Astrocyte of the cerebellum (primary cell): ENCODE measurements around the gene STPG2.

ENCODE experiments used
- DNase-seq: peaks from one replicate; pipeline ENCODE4 v3.0.0-alpha.2; 2011; ENCODE audit warnings: low read depth
- H3K4me3 ChIP-seq: 2 replicates; pipeline ENCODE4 v1.5.1; 2011; ENCODE audit warnings: mild to moderate bottlenecking, low read depth, low read length, moderate library complexity
- CTCF ChIP-seq: IDR thresholded peaks from 2 replicates; pipeline ENCODE4 v1.5.1; 2012; ENCODE audit warnings: low read length, low read depth, moderate library complexity, mild to moderate bottlenecking; ENCODE audit errors: missing control alignments
- in situ Hi-C: cut with HindIII; loops from 2 replicates; pipeline ENCODE4 v1.10.0; 2017; ENCODE audit warnings: low sequenced_read_pairs

Gene STPG2

DNA sequence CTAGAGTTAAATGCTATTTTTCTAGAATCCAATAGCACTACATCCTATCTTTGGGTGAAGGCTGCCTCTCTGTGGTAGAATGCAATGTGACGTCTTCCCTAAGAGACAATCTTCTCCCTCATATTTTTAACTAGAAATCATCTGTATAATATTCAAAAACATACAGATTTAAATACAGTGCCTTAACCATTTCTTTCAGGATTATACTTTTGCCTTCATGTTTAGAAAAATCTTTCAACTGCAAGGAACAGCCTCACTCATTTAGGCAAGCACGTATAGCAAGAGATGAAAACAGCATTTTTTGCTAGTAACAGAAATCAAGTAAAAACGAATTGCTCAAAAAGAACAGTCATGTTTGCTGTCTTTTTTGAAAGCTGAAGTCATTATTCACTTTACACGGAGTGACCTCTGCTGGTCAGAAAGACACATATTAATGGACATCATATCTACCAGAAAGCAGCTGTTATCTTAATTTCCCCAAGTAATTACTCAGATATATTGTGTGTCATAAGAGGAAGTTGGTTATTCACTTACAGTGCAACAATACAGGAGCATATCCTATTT, 422.3 kb downstream of the STPG2 start:
- in situ Hi-C loops: no loop called here
- DNase-seq: no peak
- no peak overlapping the region for H3K4me3 ChIP-seq
- peak; percentile 10 for TF ChIP-seq CTCF

GRCh38 chr4:97691111-97691605, 452.1 kb downstream of the STPG2 start:
- TF ChIP-seq CTCF: no peak
- no peak for DNase-seq
- in situ Hi-C loops: no loop called here
- no peak overlapping the region for H3K4me3 ChIP-seq

- no peak overlapping the region for H3K4me3 ChIP-seq
- in situ Hi-C loops: no loop called here
- no peak for DNase-seq
- no peak for TF ChIP-seq CTCF
Observed at GRCh38 chr4:97670703-97671269, 472.5 kb downstream of the STPG2 start.

- no peak overlapping the region for H3K4me3 ChIP-seq
- TF ChIP-seq CTCF: no peak
- in situ Hi-C loops: no loop called here
- DNase-seq: no peak
Observed at GRCh38 chr4:97665553-97665952, 477.7 kb downstream of the STPG2 start.

DNA sequence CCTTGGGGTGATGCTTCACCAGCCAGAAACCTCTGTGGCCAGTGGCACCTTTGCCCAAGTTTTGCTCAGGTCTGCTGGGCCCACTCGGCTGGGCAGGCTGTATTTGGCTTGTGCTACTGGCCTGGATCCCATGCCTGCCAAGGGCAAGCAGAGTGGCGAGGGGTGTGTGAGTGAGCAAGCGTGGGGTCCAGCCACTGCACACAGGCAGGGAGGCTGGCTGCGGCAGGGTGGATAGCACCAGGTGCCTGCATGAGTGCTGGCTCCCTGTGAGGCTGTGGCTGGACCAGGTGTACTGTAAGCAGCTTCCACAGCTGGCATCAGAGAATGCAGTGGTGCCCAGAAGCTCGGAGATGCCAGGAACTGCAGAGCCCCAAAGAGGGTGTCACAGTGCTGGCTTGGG, 478.5 kb downstream of the STPG2 start:
- TF ChIP-seq CTCF: no peak

DNA sequence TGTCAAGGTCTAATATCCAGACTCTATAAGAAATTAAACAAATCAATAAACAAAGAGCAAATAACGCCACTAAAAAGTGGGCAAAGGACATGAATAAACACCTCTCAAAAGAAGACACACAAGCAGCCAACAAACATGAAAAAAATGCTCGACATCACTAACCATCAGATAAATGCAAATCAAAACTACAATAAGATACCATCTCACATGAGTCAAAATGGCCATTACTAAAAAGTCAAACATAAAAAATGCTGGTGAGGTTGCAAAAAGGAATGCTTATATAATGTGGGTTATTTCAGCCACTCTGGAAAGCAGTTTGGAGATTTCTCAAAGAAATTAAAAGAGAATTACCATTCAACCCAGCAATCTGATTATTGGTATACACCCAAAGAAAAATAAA, 481.1 kb downstream of the STPG2 start:
- H3K4me3 ChIP-seq: no peak overlapping the region
- in situ Hi-C loops: no loop called here
- no peak for TF ChIP-seq CTCF
- DNase-seq: no peak

More for the DNA sequence above, 478.5 kb downstream of the STPG2 start:
- DNase-seq: no peak
- H3K4me3 ChIP-seq: no peak overlapping the region
- in situ Hi-C loops: no loop called here
